Panc1 (cell line): ENCODE measurements around the gene PKD1L1. TPM values are rescaled to one million over a fixed set of nuclear protein-coding genes. Genes with fewer than 3 reads are reported as not detected.
A peak's percentile ranks its signal among the peaks of the same experiment; 100 is the strongest.

Experiments
- ATAC-seq: fragments of 200-7000 bp; cut with Tn5 transposase; 2 replicates; pipeline ENCODE4 v1.9.1; 2020; ENCODE audit warnings: mild to moderate bottlenecking, moderate library complexity
- BruUV-seq: library from RNA; stranded (reverse); fragments of 400-500 nt; replicated peaks from 2 replicates; lab custom pipeline; 2021; lab: Mats Ljungman, UMichigan
- CTCF ChIA-PET: fragments of 300-600 bp; sonication (Branson Sonifier 250); formaldehyde crosslinking; loops from one replicate; lab custom pipeline; 2022; ENCODE audit warnings: antibody characterized with exemption; lab: Charles Lee
- POLR2A ChIA-PET: fragments of 300-600 bp; sonication (Branson Sonifier 250); formaldehyde crosslinking; loops from one replicate; lab custom pipeline; 2022; ENCODE audit warnings: antibody characterized with exemption; lab: Charles Lee
- DNase-seq: peaks from one replicate; pipeline ENCODE4 v3.0.0-alpha.2; 2010; ENCODE audit warnings: low read depth, low spot score
- H3K27ac ChIP-seq: 2 replicates; pipeline ENCODE4 v1.5.1; 2011; ENCODE audit warnings: mild to moderate bottlenecking, low read length, inconsistent platforms
- H3K27me3 ChIP-seq: fragments of 200-500 bp; sonication (Bioruptor generic); 2 replicates; pipeline ENCODE4 v1.6.0; 2014; ENCODE audit warnings: low read length, inconsistent platforms; ENCODE audit not compliant: control insufficient read depth, insufficient read depth
- H3K36me3 ChIP-seq: fragments of 200-500 bp; sonication (Bioruptor generic); 2 replicates; pipeline ENCODE4 v1.5.1; 2014; ENCODE audit warnings: inconsistent platforms, mild to moderate bottlenecking, low read length, moderate library complexity; ENCODE audit not compliant: control insufficient read depth, insufficient read depth
- H3K4me1 ChIP-seq: 2 replicates; pipeline ENCODE4 v1.5.1; 2011; ENCODE audit warnings: inconsistent platforms, mild to moderate bottlenecking, low read length, moderate library complexity; ENCODE audit not compliant: control insufficient read depth, insufficient read depth
- H3K4me3 ChIP-seq, 2 experiments: 2 replicates each; pipeline ENCODE4 v1.5.1; 2011 to 2012; ENCODE audit warnings: low read depth in 2 of 2, low read length in 2 of 2, mild to moderate bottlenecking in 2 of 2, inconsistent platforms in 1 of 2, moderate library complexity in 1 of 2
- H3K9me3 ChIP-seq: fragments of 200-500 bp; sonication (Bioruptor generic); 2 replicates; pipeline ENCODE4 v1.5.1; 2014; ENCODE audit warnings: low read depth, mild to moderate bottlenecking, inconsistent platforms, low read length, moderate library complexity; ENCODE audit not compliant: control insufficient read depth, insufficient read depth
- POLR2AphosphoS5 ChIP-seq: IDR thresholded peaks from 2 replicates; pipeline ENCODE4 v1.6.1; 2012; ENCODE audit warnings: mild to moderate bottlenecking, low read depth, low read length, moderate library complexity
- SIN3A ChIP-seq: IDR thresholded peaks from 2 replicates; pipeline ENCODE4 v1.6.1; 2012; ENCODE audit warnings: low read depth, mild to moderate bottlenecking, low read length, moderate library complexity, borderline replicate concordance; ENCODE audit not compliant: insufficient read depth
- TCF7L2 ChIP-seq: IDR thresholded peaks from 2 replicates; pipeline ENCODE4 v1.6.1; 2011; ENCODE audit warnings: mild to moderate bottlenecking, low read depth, low read length, inconsistent platforms
- in situ Hi-C: cut with HindIII; loops from 2 replicates; pipeline ENCODE4 v1.10.0; 2016; ENCODE audit warnings: low sequenced_read_pairs, low pct_unique_long_range_greater_than_20kb
- intact Hi-C: fragments of 100-400 bp; cut with micrococcal nuclease; formaldehyde crosslinking; loops from one replicate; pipeline ENCODE4 v1.10.0; 2022; ENCODE audit not compliant: unreplicated experiment
- total RNA-seq: library from RNA; stranded (reverse); gene quantifications from one replicate; pipeline ENCODE4 v1.2.1, GENCODE V29; 2021; ENCODE audit not compliant: unreplicated experiment
- TF ChIP-seq, protein P1 (sequence below), 2 experiments: IDR thresholded peaks; 2 replicates each; pipeline ENCODE4 v1.6.1; 2011 to 2012; ENCODE audit warnings: low read depth in 2 of 2, control low read depth in 1 of 2, low read length in 1 of 2, mild to moderate bottlenecking in 1 of 2, moderate library complexity in 1 of 2; ENCODE audit not compliant: insufficient read depth in 1 of 2
- TF ChIP-seq, protein P2 (sequence below): fragments of 450-650 bp; IDR thresholded peaks from 2 replicates; pipeline ENCODE4 v1.5.1; 2017; ENCODE audit warnings: mild to moderate bottlenecking

Gene PKD1L1
- total RNA-seq, 1 experiment from 2014 or later = 2.2 TPM

DNA sequence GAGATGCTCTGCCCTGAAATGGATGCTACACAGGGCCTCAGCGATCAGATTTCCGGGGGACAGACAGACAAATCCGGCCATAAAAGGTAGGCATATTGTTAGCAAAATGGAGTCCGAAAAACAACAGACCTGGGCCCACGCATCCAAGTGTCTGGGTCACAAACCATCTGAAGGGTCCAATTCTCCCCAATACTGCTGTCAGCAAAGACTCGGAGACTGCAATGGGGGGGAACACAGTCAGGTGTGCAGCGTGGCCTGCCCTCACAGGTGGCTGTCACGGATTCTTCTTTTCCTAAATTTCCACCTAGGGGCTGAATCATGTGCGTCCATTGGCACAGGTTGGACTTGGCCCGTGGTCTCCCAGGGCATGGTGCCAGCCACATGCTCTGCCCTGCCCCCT, 12.9 kb downstream of the PKD1L1 start:
- no peak for DNase-seq
- CTCF ChIA-PET = no interaction called here
- no peaks in the 10 kb centered on the region for H3K27me3 ChIP-seq
- ATAC-seq = no peak
- in situ Hi-C loops = no loop called here
- peaks cover 37% of the 10 kb centered on the region for H3K4me1 ChIP-seq
- H3K9me3 ChIP-seq = no peaks in the 10 kb centered on the region
- peak overlapping the region; percentile 46; the same call in 1 of the 2 replicates for H3K27ac ChIP-seq
- H3K36me3 ChIP-seq = no peaks in the 10 kb centered on the region
- H3K4me3 ChIP-seq = no peak overlapping the region
- intact Hi-C loops = loop anchor here (5.0 kb wide), 1 partner anchor 83 kb away; no protein-coding TSS in a partner anchor
- BruUV-seq = no TSS peak
- TF ChIP-seq SIN3A = no peak
- POLR2A ChIA-PET = interaction anchor here (0.7 kb wide), 1 partner anchor 394 kb away, joined by 4 read pairs; no protein-coding TSS in a partner anchor

DNA sequence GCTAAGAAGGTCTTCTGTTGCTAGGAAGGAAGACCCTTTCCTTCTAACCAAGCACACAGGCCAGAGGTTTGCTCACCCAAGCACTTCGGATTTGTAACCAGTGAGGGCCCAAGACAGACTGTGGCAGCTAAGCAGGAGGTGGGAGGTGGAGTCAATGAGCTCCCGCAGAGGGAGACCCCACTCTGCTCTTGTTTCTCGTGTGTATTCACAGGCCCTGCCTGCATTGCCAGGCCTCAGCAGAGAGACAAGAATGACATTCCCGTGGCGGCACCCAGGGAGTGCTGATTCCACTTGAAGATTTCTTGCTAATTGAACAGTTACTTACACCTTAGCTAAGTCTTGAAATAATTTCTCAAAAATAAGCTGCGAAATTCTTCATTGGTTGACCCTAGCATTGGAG, 13.4 kb downstream of the PKD1L1 start:
- Histone ChIP-seq H3K9me3 (no peaks in the 10 kb centered on the region), H3K4me1 (peaks cover 32% of the 10 kb centered on the region), H3K4me3 (no peak overlapping the region), H3K27ac (peak overlapping the region; percentile 46; the same call in 1 of the 2 replicates), H3K27me3 (no peaks in the 10 kb centered on the region), H3K36me3 (no peaks in the 10 kb centered on the region)
- BruUV-seq = no TSS peak
- ATAC-seq = no peak
- TF ChIP-seq TCF7L2 (no peak), SIN3A (no peak), POLR2AphosphoS5 (no peak)
- TF ChIP-seq, protein P1, sequence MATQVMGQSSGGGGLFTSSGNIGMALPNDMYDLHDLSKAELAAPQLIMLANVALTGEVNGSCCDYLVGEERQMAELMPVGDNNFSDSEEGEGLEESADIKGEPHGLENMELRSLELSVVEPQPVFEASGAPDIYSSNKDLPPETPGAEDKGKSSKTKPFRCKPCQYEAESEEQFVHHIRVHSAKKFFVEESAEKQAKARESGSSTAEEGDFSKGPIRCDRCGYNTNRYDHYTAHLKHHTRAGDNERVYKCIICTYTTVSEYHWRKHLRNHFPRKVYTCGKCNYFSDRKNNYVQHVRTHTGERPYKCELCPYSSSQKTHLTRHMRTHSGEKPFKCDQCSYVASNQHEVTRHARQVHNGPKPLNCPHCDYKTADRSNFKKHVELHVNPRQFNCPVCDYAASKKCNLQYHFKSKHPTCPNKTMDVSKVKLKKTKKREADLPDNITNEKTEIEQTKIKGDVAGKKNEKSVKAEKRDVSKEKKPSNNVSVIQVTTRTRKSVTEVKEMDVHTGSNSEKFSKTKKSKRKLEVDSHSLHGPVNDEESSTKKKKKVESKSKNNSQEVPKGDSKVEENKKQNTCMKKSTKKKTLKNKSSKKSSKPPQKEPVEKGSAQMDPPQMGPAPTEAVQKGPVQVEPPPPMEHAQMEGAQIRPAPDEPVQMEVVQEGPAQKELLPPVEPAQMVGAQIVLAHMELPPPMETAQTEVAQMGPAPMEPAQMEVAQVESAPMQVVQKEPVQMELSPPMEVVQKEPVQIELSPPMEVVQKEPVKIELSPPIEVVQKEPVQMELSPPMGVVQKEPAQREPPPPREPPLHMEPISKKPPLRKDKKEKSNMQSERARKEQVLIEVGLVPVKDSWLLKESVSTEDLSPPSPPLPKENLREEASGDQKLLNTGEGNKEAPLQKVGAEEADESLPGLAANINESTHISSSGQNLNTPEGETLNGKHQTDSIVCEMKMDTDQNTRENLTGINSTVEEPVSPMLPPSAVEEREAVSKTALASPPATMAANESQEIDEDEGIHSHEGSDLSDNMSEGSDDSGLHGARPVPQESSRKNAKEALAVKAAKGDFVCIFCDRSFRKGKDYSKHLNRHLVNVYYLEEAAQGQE (IDR thresholded peaks at IDR 0.05; ENCODE audit: insufficient read depth in 1 of 2, low read depth in 2 of 2, low read length in 1 of 2) = no peak
- TF ChIP-seq, protein P2, sequence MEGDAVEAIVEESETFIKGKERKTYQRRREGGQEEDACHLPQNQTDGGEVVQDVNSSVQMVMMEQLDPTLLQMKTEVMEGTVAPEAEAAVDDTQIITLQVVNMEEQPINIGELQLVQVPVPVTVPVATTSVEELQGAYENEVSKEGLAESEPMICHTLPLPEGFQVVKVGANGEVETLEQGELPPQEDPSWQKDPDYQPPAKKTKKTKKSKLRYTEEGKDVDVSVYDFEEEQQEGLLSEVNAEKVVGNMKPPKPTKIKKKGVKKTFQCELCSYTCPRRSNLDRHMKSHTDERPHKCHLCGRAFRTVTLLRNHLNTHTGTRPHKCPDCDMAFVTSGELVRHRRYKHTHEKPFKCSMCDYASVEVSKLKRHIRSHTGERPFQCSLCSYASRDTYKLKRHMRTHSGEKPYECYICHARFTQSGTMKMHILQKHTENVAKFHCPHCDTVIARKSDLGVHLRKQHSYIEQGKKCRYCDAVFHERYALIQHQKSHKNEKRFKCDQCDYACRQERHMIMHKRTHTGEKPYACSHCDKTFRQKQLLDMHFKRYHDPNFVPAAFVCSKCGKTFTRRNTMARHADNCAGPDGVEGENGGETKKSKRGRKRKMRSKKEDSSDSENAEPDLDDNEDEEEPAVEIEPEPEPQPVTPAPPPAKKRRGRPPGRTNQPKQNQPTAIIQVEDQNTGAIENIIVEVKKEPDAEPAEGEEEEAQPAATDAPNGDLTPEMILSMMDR = no peak
- in situ Hi-C loops = no loop called here
- intact Hi-C loops = loop anchor here (5.0 kb wide), 1 partner anchor 83 kb away; no protein-coding TSS in a partner anchor
- DNase-seq = no peak
- ChIA-PET CTCF (no interaction called here), POLR2A (interaction anchor here (0.7 kb wide), 1 partner anchor 393 kb away, joined by 4 read pairs; no protein-coding TSS in a partner anchor)

DNA sequence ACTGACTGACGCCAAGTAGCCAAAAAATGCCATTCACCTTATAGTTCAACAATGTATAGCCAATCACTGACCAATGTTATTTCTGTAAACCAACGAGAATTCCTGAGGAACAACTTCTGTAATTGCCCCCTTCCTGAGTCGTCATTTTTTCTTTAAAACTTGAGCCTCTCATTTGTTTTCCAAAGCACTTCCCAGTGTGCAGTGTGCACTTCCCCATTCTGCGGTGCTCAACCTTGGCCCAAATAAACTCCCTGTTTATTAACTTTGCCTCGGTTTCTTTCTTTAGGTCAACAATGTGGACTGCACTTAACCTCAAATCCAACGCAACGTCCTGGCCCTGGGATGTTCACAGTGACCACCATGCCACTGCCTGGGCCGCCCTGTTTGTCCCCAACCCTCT, 15.1 kb downstream of the PKD1L1 start:
- ChIA-PET CTCF (no interaction called here), POLR2A (interaction anchor here (0.6 kb wide), 1 partner anchor 34 kb away, joined by 3 read pairs; no protein-coding TSS in a partner anchor)
- no TSS peak for BruUV-seq
- H3K36me3 ChIP-seq = no peaks in the 10 kb centered on the region
- DNase-seq (no peak), ATAC-seq (no peak)
- H3K4me3 ChIP-seq = no peak overlapping the region
- peak overlapping the region; percentile 15; the same call in 1 of the 2 replicates for H3K27ac ChIP-seq
- no peaks in the 10 kb centered on the region for H3K27me3 ChIP-seq
- TF ChIP-seq, protein P1 (IDR thresholded peaks at IDR 0.05; ENCODE audit: insufficient read depth in 1 of 2, low read depth in 2 of 2, low read length in 1 of 2) = no peak
- TF ChIP-seq TCF7L2 (no peak), SIN3A (no peak)
- TF ChIP-seq, protein P2 = no peak
- intact Hi-C loops (no loop called here), in situ Hi-C loops (no loop called here)
- no peaks in the 10 kb centered on the region for H3K9me3 ChIP-seq
- H3K4me1 ChIP-seq = peaks cover 19% of the 10 kb centered on the region
